NCI-H2029 treated with DMSO at 0.1 percent for 48 hours (cell line): Measurements from ENCODE around the gene EFHC1.

ENCODE experiments used
- DNase-seq: peaks from one replicate; lab custom pipeline; 2025; lab: John Stamatoyannopoulos, UW

Gene EFHC1

GRCh38 chr6:52503323-52503747 lies 83.2 kb downstream of the EFHC1 start:
- DNase-seq: no peak

- DNase-seq: peak; percentile 98
Observed at GRCh38 chr6:52503851-52504781, 84.0 kb downstream of the EFHC1 start.

- DNase-seq: peak; percentile 45
Observed at GRCh38 chr6:52504782-52505136, 84.6 kb downstream of the EFHC1 start.

- DNase-seq: no peak
Observed at GRCh38 chr6:52505726-52506409, 85.7 kb downstream of the EFHC1 start.

GRCh38 chr6:52506476-52506875 lies 86.3 kb downstream of the EFHC1 start:
- DNase-seq: no peak

- no peak for DNase-seq
Observed at GRCh38 chr6:52507557-52508260, 87.6 kb downstream of the EFHC1 start.

GRCh38 chr6:52508261-52508739 lies 88.2 kb downstream of the EFHC1 start:
- no peak for DNase-seq

- DNase-seq: no peak
Observed at GRCh38 chr6:52509281-52510212, 89.4 kb downstream of the EFHC1 start.

- DNase-seq: no peak
Observed at GRCh38 chr6:52510213-52510562, 90.0 kb downstream of the EFHC1 start.

- no peak for DNase-seq
Observed at GRCh38 chr6:52511163-52511562, 91.0 kb downstream of the EFHC1 start.

GRCh38 chr6:52511572-52512151 lies 91.5 kb downstream of the EFHC1 start:
- DNase-seq: no peak

GRCh38 chr6:52512199-52512598 lies 92.1 kb downstream of the EFHC1 start:
- no peak for DNase-seq

GRCh38 chr6:52513464-52513863 lies 93.3 kb downstream of the EFHC1 start:
- DNase-seq: no peak

- no peak for DNase-seq
Observed at GRCh38 chr6:52513896-52514295, 93.8 kb downstream of the EFHC1 start.

GRCh38 chr6:52514514-52514913 lies 94.4 kb downstream of the EFHC1 start:
- DNase-seq: no peak

GRCh38 chr6:52515219-52515960 lies 95.2 kb downstream of the EFHC1 start:
- no peak for DNase-seq

- no peak for DNase-seq
Observed at GRCh38 chr6:52516269-52516668, 96.1 kb downstream of the EFHC1 start.

GRCh38 chr6:52516943-52517342 lies 96.8 kb downstream of the EFHC1 start:
- DNase-seq: no peak

- no peak for DNase-seq
Observed at GRCh38 chr6:52517502-52518278, 97.5 kb downstream of the EFHC1 start.
